GM13976 (cell line): Measurements from ENCODE around the gene RPP21.
"Not testable (repeated sequence)": the region's sequence is repeated elsewhere in the genome, so short reads cannot be mapped to it uniquely, and the experiment has no call there.

Experiments used
- DNase-seq: peaks from one replicate; pipeline ENCODE4 v3.0.0; 2012; ENCODE audit warnings: low spot score
- CTCF ChIP-seq: IDR thresholded peaks from 2 replicates; pipeline ENCODE4 v1.5.1; 2012; ENCODE audit warnings: borderline replicate concordance, mild to moderate bottlenecking; ENCODE audit not compliant: insufficient read depth; ENCODE audit errors: extremely low read depth, missing control alignments, control extremely low read depth
- in situ Hi-C: fragments of 300-500 bp; cut with MboI; formaldehyde crosslinking; loops from one replicate; pipeline ENCODE4 v1.12.0; 2022; ENCODE audit warnings: low sequenced_read_pairs, mixed read lengths, inconsistent platforms; ENCODE audit not compliant: unreplicated experiment

Gene RPP21

GRCh38 chr6:30361661-30362060, 16.7 kb downstream of the RPP21 start:
- in situ Hi-C loops = no loop called here
- no peak for DNase-seq
- TF ChIP-seq CTCF = no peak

- in situ Hi-C loops = no loop called here
- TF ChIP-seq CTCF = no peak
- DNase-seq = no peak
These were observed 18.5 kb downstream of the RPP21 start for GRCh38 chr6:30363459-30363858.

GRCh38 chr6:30364591-30364990, 19.6 kb downstream of the RPP21 start:
- in situ Hi-C loops = no loop called here
- TF ChIP-seq CTCF = no peak
- no peak for DNase-seq

GRCh38 chr6:30369280-30369679, 24.3 kb downstream of the RPP21 start:
- DNase-seq, in situ Hi-C loops: not testable (repeated sequence)

GRCh38 chr6:30378290-30378937, 33.5 kb downstream of the RPP21 start:
- TF ChIP-seq CTCF = no peak
- no peak for DNase-seq
- in situ Hi-C loops = no loop called here

GRCh38 chr6:30380464-30380863, 35.5 kb downstream of the RPP21 start:
- DNase-seq = no peak
- in situ Hi-C loops = no loop called here
- TF ChIP-seq CTCF = no peak

- no peak for DNase-seq
- TF ChIP-seq CTCF = no peak
- in situ Hi-C loops = no loop called here
These were observed 41.2 kb downstream of the RPP21 start for GRCh38 chr6:30386166-30386565.
